NT2/D1 (cell line): ENCODE measurements around the gene TMBIM6.

ENCODE experiments used
- DNase-seq: peaks from one replicate; pipeline ENCODE4 v3.0.0-alpha.2; 2011; ENCODE audit warnings: low read depth, low spot score
- H3K27me3 ChIP-seq: 2 replicates; pipeline ENCODE4 v1.6.0; 2011; ENCODE audit warnings: mild to moderate bottlenecking; ENCODE audit not compliant: insufficient read length, insufficient read depth
- H3K36me3 ChIP-seq: 2 replicates; pipeline ENCODE4 v1.6.1; 2011; ENCODE audit warnings: mild to moderate bottlenecking, low read length, mixed read lengths; ENCODE audit not compliant: insufficient read depth, insufficient read length
- H3K4me1 ChIP-seq: 2 replicates; pipeline ENCODE4 v1.5.1; 2011; ENCODE audit not compliant: insufficient read depth, insufficient read length
- H3K4me3 ChIP-seq: 2 replicates; pipeline ENCODE4 v1.5.1; 2011; ENCODE audit warnings: low read depth; ENCODE audit not compliant: insufficient read length
- H3K9ac ChIP-seq: 2 replicates; pipeline ENCODE4 v1.6.0; 2011; ENCODE audit warnings: low read depth; ENCODE audit not compliant: insufficient read length
- H3K9me3 ChIP-seq: 2 replicates; pipeline ENCODE4 v1.5.1; 2011; ENCODE audit warnings: mild to moderate bottlenecking, low read length; ENCODE audit not compliant: insufficient read depth
- SUZ12 ChIP-seq: IDR thresholded peaks from 2 replicates; pipeline ENCODE4 v1.6.1; 2011; ENCODE audit not compliant: insufficient read length, insufficient read depth; ENCODE audit errors: extremely low read depth
- YY1 ChIP-seq: IDR thresholded peaks from 2 replicates; pipeline ENCODE4 v1.6.1; 2011; ENCODE audit not compliant: insufficient read length, insufficient read depth
- ZNF274 ChIP-seq: IDR thresholded peaks from 2 replicates; pipeline ENCODE4 v1.6.1; 2011; ENCODE audit warnings: mild to moderate bottlenecking, low read depth, low read length

Gene TMBIM6

GRCh38 chr12:49740930-49741881 is at the start of gene TMBIM6:
TSS of gene TMBIM6 (plus strand) at chr12:49741557. CDS start at chr12:49752494, 10,937 bp downstream.
- Histone ChIP-seq H3K9me3 (no peaks in the 10 kb centered on the region), H3K36me3 (peaks cover 29% of the 10 kb centered on the region), H3K27me3 (no peaks in the 10 kb centered on the region), H3K4me1 (no peaks in the 10 kb centered on the region), H3K4me3 (peak within 1 kb of the TSS; percentile 99), H3K9ac (peak within 1 kb of the TSS; percentile 99)
- DNase-seq: peak; percentile 100
- no peak for TF ChIP-seq ZNF274
- no peak for TF ChIP-seq YY1
- no peak for TF ChIP-seq SUZ12

GRCh38 chr12:49692851-49693250 is 48.5 kb upstream of the TMBIM6 start:
- Histone ChIP-seq H3K4me3 (no peak overlapping the region), H3K9me3 (no peaks in the 10 kb centered on the region), H3K27me3 (no peaks in the 10 kb centered on the region), H3K36me3 (no peaks in the 10 kb centered on the region), H3K9ac (no peak overlapping the region), H3K4me1 (peaks cover 5% of the 10 kb centered on the region)
- DNase-seq: no peak
- no peak for TF ChIP-seq YY1
- no peak for TF ChIP-seq ZNF274
- TF ChIP-seq SUZ12: no peak

- TF ChIP-seq YY1 (no peak), ZNF274 (no peak), SUZ12 (no peak)
- peaks cover 7% of the 10 kb centered on the region for H3K4me1 ChIP-seq
- H3K9ac ChIP-seq: no peak overlapping the region
- no peaks in the 10 kb centered on the region for H3K36me3 ChIP-seq
- H3K9me3 ChIP-seq: no peaks in the 10 kb centered on the region
- DNase-seq: no peak
- no peak overlapping the region for H3K4me3 ChIP-seq
- H3K27me3 ChIP-seq: no peaks in the 10 kb centered on the region
Observed at GRCh38 chr12:49693931-49694444, 47.4 kb upstream of the TMBIM6 start.

GRCh38 chr12:49696723-49697122 is 44.6 kb upstream of the TMBIM6 start:
- DNase-seq: no peak
- TF ChIP-seq SUZ12 (no peak), YY1 (no peak), ZNF274 (no peak)
- Histone ChIP-seq H3K27me3 (no peaks in the 10 kb centered on the region), H3K4me1 (peaks cover 10% of the 10 kb centered on the region), H3K9me3 (no peaks in the 10 kb centered on the region), H3K9ac (no peak overlapping the region), H3K4me3 (no peak overlapping the region), H3K36me3 (no peaks in the 10 kb centered on the region)

- no peak for DNase-seq
- no peak overlapping the region for H3K9ac ChIP-seq
- H3K36me3 ChIP-seq: no peaks in the 10 kb centered on the region
- no peak overlapping the region for H3K4me3 ChIP-seq
- no peaks in the 10 kb centered on the region for H3K9me3 ChIP-seq
- no peaks in the 10 kb centered on the region for H3K27me3 ChIP-seq
- TF ChIP-seq ZNF274 (no peak), YY1 (no peak), SUZ12 (no peak)
- H3K4me1 ChIP-seq: peaks cover 10% of the 10 kb centered on the region
Observed at GRCh38 chr12:49697808-49698207, 43.5 kb upstream of the TMBIM6 start.

GRCh38 chr12:49698619-49699545 is 42.5 kb upstream of the TMBIM6 start:
- H3K27me3 ChIP-seq: no peaks in the 10 kb centered on the region
- peak overlapping the region; percentile 12 for H3K9ac ChIP-seq
- H3K9me3 ChIP-seq: no peaks in the 10 kb centered on the region
- H3K4me3 ChIP-seq: peak overlapping the region; percentile 3
- H3K4me1 ChIP-seq: peaks cover 16% of the 10 kb centered on the region
- no peaks in the 10 kb centered on the region for H3K36me3 ChIP-seq
- DNase-seq: peak; percentile 87
- TF ChIP-seq ZNF274 (no peak), SUZ12 (no peak), YY1 (no peak)

- Histone ChIP-seq H3K36me3 (peaks cover 4% of the 10 kb centered on the region), H3K4me1 (peaks cover 20% of the 10 kb centered on the region), H3K27me3 (no peaks in the 10 kb centered on the region), H3K4me3 (no peak overlapping the region), H3K9ac (no peak overlapping the region), H3K9me3 (no peaks in the 10 kb centered on the region)
- TF ChIP-seq SUZ12 (no peak), YY1 (no peak), ZNF274 (no peak)
- no peak for DNase-seq
Observed at GRCh38 chr12:49702009-49702408, 39.3 kb upstream of the TMBIM6 start.
